ENCODE data around the gene KRT1. TPM values are rescaled to one million over a fixed set of nuclear protein-coding genes. Genes with fewer than 3 reads are reported as not detected.

The KRT1 gene
- total and polyA plus RNA-seq, 4 experiments from 2014 or later = 0.67 to 25.5 (median 21.0) TPM; not detected in 1

DNA sequence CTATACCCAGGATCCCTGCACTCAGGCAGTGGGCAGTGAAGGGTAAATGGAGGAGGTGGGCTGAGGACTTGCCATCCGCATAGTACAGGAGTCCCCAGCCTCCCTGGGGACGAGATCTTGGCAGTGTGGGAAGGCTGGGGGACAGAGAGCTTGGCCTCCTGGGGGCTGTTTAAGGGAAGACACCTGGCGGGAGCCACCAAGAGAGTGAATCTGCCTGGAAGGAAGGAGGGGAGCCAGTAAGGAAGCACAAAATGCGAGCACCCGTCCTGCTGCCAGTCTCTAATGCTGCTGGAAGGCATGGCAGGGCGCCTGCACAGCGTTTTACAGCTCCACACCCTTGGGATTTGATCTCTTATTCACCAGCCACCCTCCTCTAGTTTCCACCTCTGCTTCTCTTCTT is 20.8 kb downstream of the KRT1 start:
- H3K4me1 ChIP-seq (ENCODE audit: insufficient read depth, low read length) = no peaks in the 10 kb centered on the region
- intact Hi-C loops (cut with micrococcal nuclease) = no loop called here
- POLR2A ChIA-PET (ENCODE audit: partially characterized antibody) = no interaction called here
- H3K27me3 ChIP-seq (ENCODE audit: insufficient read depth, low read length) = no peaks in the 10 kb centered on the region
- H3K36me3 ChIP-seq (ENCODE audit: insufficient read depth, low read length) = no peaks in the 10 kb centered on the region
- Mint-ChIP-seq H3K27ac (peak overlapping the region in 1 of 7 donors; percentile 46), H3K4me3 (no peak overlapping the region), H3K4me1 (peaks cover 0 to 13% (median 7%) of the 10 kb centered on the region in 4 donors), H3K9me3 (no peaks in the 10 kb centered on the region), H3K36me3 (no peaks in the 10 kb centered on the region), H3K27me3 (peaks cover 4 to 7% of the 10 kb centered on the region in 2 donors)
- no peak overlapping the region for H3K27ac ChIP-seq (ENCODE audit: low read depth, low read length)
- CTCF ChIA-PET (ENCODE audit: partially characterized antibody) = no interaction called here
- DNase-seq = no peak
- no peaks in the 10 kb centered on the region for H3K9me3 ChIP-seq (ENCODE audit: control insufficient read depth in 1 of 2, low read length in 2 of 2)
- H3K4me3 ChIP-seq (ENCODE audit: low read length in 2 of 2) = no peak overlapping the region

DNA sequence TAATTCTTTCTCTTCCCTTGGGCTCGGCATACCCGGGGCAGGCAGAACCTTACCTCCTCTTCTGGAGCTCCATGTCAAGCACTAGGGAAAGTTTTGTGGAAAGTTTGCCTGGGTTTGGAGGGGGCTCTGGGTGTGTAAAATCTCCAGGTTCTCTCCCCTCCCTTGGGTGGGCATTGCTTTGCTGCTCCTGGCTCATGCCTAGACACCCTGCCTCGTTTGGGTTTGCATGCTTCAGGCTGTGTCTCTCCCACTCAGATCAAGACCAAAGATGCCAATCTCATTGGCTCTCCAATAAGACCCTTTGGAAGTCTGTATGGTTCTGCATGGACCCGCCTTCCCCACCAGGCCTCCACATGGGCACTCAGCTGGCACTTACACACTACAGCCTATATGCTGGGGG is 22.0 kb downstream of the KRT1 start:
- no peak overlapping the region for H3K27ac ChIP-seq (ENCODE audit: low read depth, low read length)
- intact Hi-C loops (cut with micrococcal nuclease) = no loop called here
- no peaks in the 10 kb centered on the region for H3K27me3 ChIP-seq (ENCODE audit: insufficient read depth, low read length)
- ChIA-PET POLR2A (ENCODE audit: partially characterized antibody) (interaction anchor here (0.8 kb wide), 1 partner anchor 10 kb away, joined by 5 read pairs; no protein-coding TSS in a partner anchor), CTCF (ENCODE audit: partially characterized antibody) (no interaction called here)
- H3K27me3 Mint-ChIP-seq = peaks cover 4% of the 10 kb centered on the region in 2 donors
- no peak overlapping the region for H3K4me3 ChIP-seq (ENCODE audit: low read length in 2 of 2)
- no peaks in the 10 kb centered on the region for H3K36me3 ChIP-seq (ENCODE audit: insufficient read depth, low read length)
- no peak for DNase-seq
- no peaks in the 10 kb centered on the region for H3K9me3 ChIP-seq (ENCODE audit: control insufficient read depth in 1 of 2, low read length in 2 of 2)
- H3K4me1 Mint-ChIP-seq = peaks cover 0 to 13% (median 7%) of the 10 kb centered on the region in 4 donors
- no peaks in the 10 kb centered on the region for H3K36me3 Mint-ChIP-seq
- H3K4me3 Mint-ChIP-seq = no peak overlapping the region
- H3K27ac Mint-ChIP-seq = no peak overlapping the region
- H3K9me3 Mint-ChIP-seq = no peaks in the 10 kb centered on the region
- no peaks in the 10 kb centered on the region for H3K4me1 ChIP-seq (ENCODE audit: insufficient read depth, low read length)

DNA sequence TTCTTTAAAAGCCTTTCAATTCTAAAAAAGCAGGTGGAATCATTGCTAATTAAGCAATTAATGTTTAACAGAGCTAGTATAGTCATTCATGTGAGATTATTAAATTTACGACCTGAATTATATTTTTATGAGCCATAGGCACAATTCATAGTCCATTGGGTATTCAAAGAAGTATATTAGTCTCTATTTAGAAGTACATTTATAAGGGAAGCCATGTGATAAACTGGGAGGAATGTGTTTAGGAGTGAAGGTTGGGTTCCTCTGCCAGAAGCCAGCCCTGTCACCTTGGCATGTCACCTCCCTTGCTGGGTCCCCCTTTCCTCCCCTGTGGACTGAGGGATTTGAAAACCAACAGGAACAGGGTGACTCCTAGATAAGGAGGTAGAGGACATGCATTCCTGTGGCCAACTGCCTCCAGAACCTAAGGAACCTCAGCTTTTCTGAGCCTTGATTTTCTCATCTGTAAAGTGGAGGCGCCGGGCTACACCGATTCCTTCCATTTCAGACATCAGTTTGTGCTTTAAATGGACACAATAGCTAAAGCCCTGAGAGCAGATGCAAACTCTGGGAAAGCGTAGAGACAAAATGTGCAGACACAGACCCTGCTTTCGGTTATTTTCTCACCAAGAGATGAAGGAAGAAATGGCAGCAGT is 22.8 kb downstream of the KRT1 start:
- Histone ChIP-seq H3K27ac (ENCODE audit: low read depth, low read length) (no peak overlapping the region), H3K9me3 (ENCODE audit: control insufficient read depth in 1 of 2, low read length in 2 of 2) (no peaks in the 10 kb centered on the region), H3K4me3 (ENCODE audit: low read length in 2 of 2) (no peak overlapping the region), H3K4me1 (ENCODE audit: insufficient read depth, low read length) (no peaks in the 10 kb centered on the region), H3K36me3 (ENCODE audit: insufficient read depth, low read length) (no peaks in the 10 kb centered on the region), H3K27me3 (ENCODE audit: insufficient read depth, low read length) (no peaks in the 10 kb centered on the region)
- POLR2A ChIA-PET (ENCODE audit: partially characterized antibody) = interaction anchor here (0.8 kb wide), 1 partner anchor 9 kb away, joined by 5 read pairs; no protein-coding TSS in a partner anchor
- intact Hi-C loops (cut with micrococcal nuclease) = no loop called here
- Mint-ChIP-seq H3K9me3 (no peaks in the 10 kb centered on the region), H3K4me1 (peaks cover 0 to 9% (median 3%) of the 10 kb centered on the region in 4 donors), H3K36me3 (no peaks in the 10 kb centered on the region), H3K27me3 (peaks cover 3 to 4% of the 10 kb centered on the region in 2 donors), H3K27ac (peak overlapping the region in 1 of 7 donors; percentile 29), H3K4me3 (no peak overlapping the region)
- CTCF ChIA-PET (ENCODE audit: partially characterized antibody) = interaction anchor here (0.7 kb wide), 1 partner anchor 28 kb away, joined by 3 read pairs; no protein-coding TSS in a partner anchor
- DNase-seq = no peak

DNA sequence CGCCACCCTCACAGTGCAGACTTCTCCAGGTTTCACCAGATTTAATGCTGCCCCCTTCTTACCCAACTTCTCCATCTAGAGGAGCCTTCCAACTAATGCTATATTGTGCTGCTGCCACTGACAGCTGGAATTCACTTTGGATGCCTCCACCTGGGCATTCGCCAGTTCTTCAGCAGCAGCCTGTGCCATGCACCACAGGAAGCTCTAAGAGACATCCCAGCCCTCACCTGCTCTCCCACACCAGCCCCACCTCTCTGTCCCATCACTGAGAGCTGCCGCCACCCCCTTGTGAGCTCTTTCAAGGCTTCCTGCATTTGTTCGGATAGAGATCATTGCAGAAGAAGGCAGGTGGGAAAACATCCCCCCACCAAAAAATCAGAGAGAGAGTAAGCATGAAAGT is 23.6 kb downstream of the KRT1 start:
- no peak for DNase-seq
- Histone ChIP-seq H3K4me3 (ENCODE audit: low read length in 2 of 2) (no peak overlapping the region), H3K9me3 (ENCODE audit: control insufficient read depth in 1 of 2, low read length in 2 of 2) (no peaks in the 10 kb centered on the region), H3K4me1 (ENCODE audit: insufficient read depth, low read length) (no peaks in the 10 kb centered on the region), H3K36me3 (ENCODE audit: insufficient read depth, low read length) (no peaks in the 10 kb centered on the region), H3K27me3 (ENCODE audit: insufficient read depth, low read length) (no peaks in the 10 kb centered on the region), H3K27ac (ENCODE audit: low read depth, low read length) (no peak overlapping the region)
- peaks cover 0 to 4% (median 0%) of the 10 kb centered on the region in 4 donors for H3K4me1 Mint-ChIP-seq
- no peaks in the 10 kb centered on the region for H3K36me3 Mint-ChIP-seq
- POLR2A ChIA-PET (ENCODE audit: partially characterized antibody) = no interaction called here
- peaks cover 0 to 3% (median 0%) of the 10 kb centered on the region in 8 donors for H3K9me3 Mint-ChIP-seq
- CTCF ChIA-PET (ENCODE audit: partially characterized antibody) = interaction anchor here (1.6 kb wide), 1 partner anchor 10 kb away, joined by 8 read pairs; no protein-coding TSS in a partner anchor
- H3K4me3 Mint-ChIP-seq = no peak overlapping the region
- H3K27ac Mint-ChIP-seq = no peak overlapping the region
- intact Hi-C loops (cut with micrococcal nuclease) = no loop called here
- H3K27me3 Mint-ChIP-seq = peaks cover 3 to 6% of the 10 kb centered on the region in 2 donors

DNA sequence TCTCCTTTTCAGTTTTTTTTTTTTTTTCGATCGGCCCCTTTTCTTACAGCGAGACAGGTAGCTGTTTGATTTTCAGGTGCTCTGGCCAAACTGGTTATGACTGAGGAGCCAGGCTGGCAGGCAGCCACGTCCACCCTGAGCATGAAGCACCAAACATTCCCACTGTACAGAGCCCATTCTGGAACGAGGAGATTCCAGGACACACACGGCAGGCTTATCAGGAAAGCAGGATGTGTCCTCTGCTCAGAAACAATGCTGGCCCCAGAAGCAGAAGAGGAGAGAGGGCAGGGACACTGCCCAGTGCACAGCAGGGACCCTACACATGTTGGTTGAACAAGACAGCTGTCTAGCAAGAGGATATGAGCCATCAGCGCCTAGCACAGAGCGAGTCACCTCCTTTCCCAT is 24.5 kb downstream of the KRT1 start:
- CTCF ChIA-PET (ENCODE audit: partially characterized antibody) = interaction anchor here (1.6 kb wide), 1 partner anchor 11 kb away, joined by 8 read pairs; no protein-coding TSS in a partner anchor
- POLR2A ChIA-PET (ENCODE audit: partially characterized antibody) = no interaction called here
- H3K9me3 ChIP-seq (ENCODE audit: control insufficient read depth in 1 of 2, low read length in 2 of 2) = no peaks in the 10 kb centered on the region

DNA sequence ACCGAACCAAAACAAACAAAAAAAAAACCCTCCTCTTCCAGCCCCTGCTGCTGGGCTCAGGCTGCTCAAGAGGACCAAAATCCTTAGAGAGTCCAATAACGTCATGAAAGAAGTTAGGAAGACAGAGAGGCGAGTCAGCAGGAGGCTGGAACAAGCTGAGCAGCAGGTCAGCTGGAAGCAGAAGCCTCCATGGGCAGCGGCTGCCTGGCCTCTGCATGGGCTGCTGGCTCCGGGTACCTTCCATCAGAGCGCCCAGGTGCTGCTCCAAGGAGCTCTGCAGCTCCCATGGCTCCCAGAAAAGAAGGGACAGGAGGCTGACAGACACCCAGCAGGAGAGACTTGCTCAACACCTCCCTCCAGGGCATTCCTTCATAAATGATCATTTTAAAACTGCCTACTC is 25.0 kb downstream of the KRT1 start:
- Histone ChIP-seq H3K4me1 (ENCODE audit: insufficient read depth, low read length) (no peaks in the 10 kb centered on the region), H3K9me3 (ENCODE audit: control insufficient read depth in 1 of 2, low read length in 2 of 2) (no peaks in the 10 kb centered on the region), H3K27ac (ENCODE audit: low read depth, low read length) (no peak overlapping the region), H3K27me3 (ENCODE audit: insufficient read depth, low read length) (no peaks in the 10 kb centered on the region), H3K36me3 (ENCODE audit: insufficient read depth, low read length) (no peaks in the 10 kb centered on the region), H3K4me3 (ENCODE audit: low read length in 2 of 2) (no peak overlapping the region)
- no peak overlapping the region for H3K27ac Mint-ChIP-seq
- no peak overlapping the region for H3K4me3 Mint-ChIP-seq
- peaks cover 0 to 4% (median under 1%) of the 10 kb centered on the region in 4 donors for H3K4me1 Mint-ChIP-seq
- intact Hi-C loops (cut with micrococcal nuclease) = no loop called here
- H3K27me3 Mint-ChIP-seq = peaks cover 3 to 6% of the 10 kb centered on the region in 2 donors
- POLR2A ChIA-PET (ENCODE audit: partially characterized antibody) = no interaction called here
- H3K36me3 Mint-ChIP-seq = no peaks in the 10 kb centered on the region
- H3K9me3 Mint-ChIP-seq = peaks cover 0 to 3% (median 0%) of the 10 kb centered on the region in 8 donors
- DNase-seq = no peak
- CTCF ChIA-PET (ENCODE audit: partially characterized antibody) = interaction anchor here (1.6 kb wide), 1 partner anchor 11 kb away, joined by 8 read pairs; no protein-coding TSS in a partner anchor

More for the DNA sequence above, 24.5 kb downstream of the KRT1 start:
- Histone ChIP-seq H3K36me3 (ENCODE audit: insufficient read depth, low read length) (no peaks in the 10 kb centered on the region), H3K27me3 (ENCODE audit: insufficient read depth, low read length) (no peaks in the 10 kb centered on the region), H3K4me1 (ENCODE audit: insufficient read depth, low read length) (no peaks in the 10 kb centered on the region), H3K27ac (ENCODE audit: low read depth, low read length) (no peak overlapping the region), H3K4me3 (ENCODE audit: low read length in 2 of 2) (no peak overlapping the region)
- peaks cover 0 to 4% (median 0%) of the 10 kb centered on the region in 4 donors for H3K4me1 Mint-ChIP-seq
- no peak overlapping the region for H3K4me3 Mint-ChIP-seq
- peaks cover 0 to 3% (median 0%) of the 10 kb centered on the region in 8 donors for H3K9me3 Mint-ChIP-seq
- H3K27me3 Mint-ChIP-seq = peaks cover 3 to 6% of the 10 kb centered on the region in 2 donors
- H3K36me3 Mint-ChIP-seq = no peaks in the 10 kb centered on the region
- H3K27ac Mint-ChIP-seq = peak overlapping the region in 1 of 7 donors; percentile 33
- intact Hi-C loops (cut with micrococcal nuclease) = no loop called here
- DNase-seq = no peak

DNA sequence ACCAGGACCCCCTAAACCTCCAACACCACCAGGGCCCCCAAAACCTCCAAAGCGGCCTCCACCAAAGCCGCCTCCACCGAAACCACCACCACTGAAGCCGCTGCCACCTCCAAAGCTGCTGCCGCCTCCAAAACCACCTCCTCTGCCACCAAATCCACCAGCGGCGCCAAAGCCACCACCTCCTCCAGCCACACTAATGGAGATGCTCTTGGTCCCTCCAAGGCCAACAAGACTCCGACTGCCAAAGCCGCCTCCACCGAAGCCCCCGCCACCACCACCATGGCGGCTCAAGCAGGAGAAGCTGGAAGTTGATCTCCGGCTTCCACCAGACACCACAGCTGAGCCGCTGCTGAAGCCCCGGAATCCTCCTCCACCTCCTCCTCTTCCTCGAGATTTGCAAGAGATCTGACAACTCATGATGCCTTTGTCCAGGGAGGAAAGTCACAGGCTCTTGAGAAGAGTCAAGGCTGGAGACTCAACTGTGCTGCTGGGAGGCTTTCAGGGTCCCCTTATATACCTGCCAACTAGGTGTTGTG is 28.4 kb downstream of the KRT1 start, which contains the start of gene KRT2:
TSS of gene KRT2 (minus strand) at position 486 of the 536 bp plus-strand sequence. CDS start at position 417, 69 bp downstream.
- no peak for DNase-seq
- peaks cover 0 to 3% (median 0%) of the 10 kb centered on the region in 8 donors for H3K9me3 Mint-ChIP-seq
- ChIA-PET CTCF (ENCODE audit: partially characterized antibody) (interaction anchor here (1.0 kb wide), 1 partner anchor 9 kb away, joined by 3 read pairs; no protein-coding TSS in a partner anchor), POLR2A (ENCODE audit: partially characterized antibody) (no interaction called here)
- no peaks in the 10 kb centered on the region for H3K27me3 ChIP-seq (ENCODE audit: insufficient read depth, low read length)
- peaks cover 3 to 6% of the 10 kb centered on the region in 2 donors for H3K27me3 Mint-ChIP-seq
- H3K36me3 ChIP-seq (ENCODE audit: insufficient read depth, low read length) = no peaks in the 10 kb centered on the region
- H3K4me3 Mint-ChIP-seq = no peak within 1 kb of the TSS
- H3K9me3 ChIP-seq (ENCODE audit: control insufficient read depth in 1 of 2, low read length in 2 of 2) = no peaks in the 10 kb centered on the region
- no peaks in the 10 kb centered on the region for H3K36me3 Mint-ChIP-seq
- peaks cover 24% of the 10 kb centered on the region for H3K4me1 ChIP-seq (ENCODE audit: insufficient read depth, low read length)
- H3K4me1 Mint-ChIP-seq = peaks cover 10 to 29% (median 20%) of the 10 kb centered on the region in 4 donors
- no peak within 1 kb of the TSS for H3K27ac ChIP-seq (ENCODE audit: low read depth, low read length)
- intact Hi-C loops (cut with micrococcal nuclease) = no loop called here
- H3K27ac Mint-ChIP-seq = peak within 1 kb of the TSS in 3 of 7 donors; percentile 18 to 36 (median 22)
- H3K4me3 ChIP-seq (ENCODE audit: low read length in 2 of 2) = no peak within 1 kb of the TSS

Data from CD4-positive, alpha-beta memory T cell (primary cell).